Progenitor cell of endocrine pancreas (in vitro differentiated cells): ENCODE results near the gene UGT1A3. TPM values are rescaled to one million over a fixed set of nuclear protein-coding genes. Genes with fewer than 3 reads are reported as not detected.

Source experiments
- DNase-seq: peaks from one replicate; pipeline ENCODE4 v3.0.0; 2021; ENCODE audit warnings: low spot score; ENCODE audit not compliant: unreplicated experiment
- H3K27ac Mint-ChIP-seq: 2 replicates; pipeline ENCODE4 v1.8.0; 2021; ENCODE audit warnings: mild to moderate bottlenecking, moderate library complexity, mixed read lengths
- H3K27me3 Mint-ChIP-seq: 2 replicates; pipeline ENCODE4 v1.8.0; 2021; ENCODE audit warnings: mixed read lengths
- H3K36me3 Mint-ChIP-seq: 2 replicates; pipeline ENCODE4 v1.8.0; 2022; ENCODE audit warnings: mixed read lengths; ENCODE audit not compliant: insufficient read depth
- H3K4me1 Mint-ChIP-seq: 2 replicates; pipeline ENCODE4 v1.8.0; 2021; ENCODE audit warnings: low read depth, mixed read lengths
- H3K4me3 Mint-ChIP-seq: 2 replicates; pipeline ENCODE4 v1.8.0; 2021; ENCODE audit warnings: low read depth, mild to moderate bottlenecking, moderate library complexity, mixed read lengths
- H3K9me3 Mint-ChIP-seq: 2 replicates; pipeline ENCODE4 v1.8.0; 2021; ENCODE audit warnings: low read depth, mixed read lengths
- long read RNA-seq: library from polyadenylated mRNA; unstranded; transcript quantifications from one replicate; pipeline ENCODE4 v2.0.0, GENCODE V29; 2020
- total RNA-seq: library from RNA; stranded (reverse); gene quantifications from 2 replicates; pipeline ENCODE4 v1.2.1, GENCODE V29; 2021
- TF ChIP-seq, protein P1 (sequence below): fragments of 200-600 bp; sonication (generic); IDR thresholded peaks from one replicate; pipeline ENCODE4 v1.5.0; 2021; ENCODE audit warnings: antibody characterized with exemption, mild to moderate bottlenecking; ENCODE audit not compliant: unreplicated experiment

The UGT1A3 gene
- not detected in 2 replicates for total RNA-seq
- long read RNA-seq: 0 reads

DNA sequence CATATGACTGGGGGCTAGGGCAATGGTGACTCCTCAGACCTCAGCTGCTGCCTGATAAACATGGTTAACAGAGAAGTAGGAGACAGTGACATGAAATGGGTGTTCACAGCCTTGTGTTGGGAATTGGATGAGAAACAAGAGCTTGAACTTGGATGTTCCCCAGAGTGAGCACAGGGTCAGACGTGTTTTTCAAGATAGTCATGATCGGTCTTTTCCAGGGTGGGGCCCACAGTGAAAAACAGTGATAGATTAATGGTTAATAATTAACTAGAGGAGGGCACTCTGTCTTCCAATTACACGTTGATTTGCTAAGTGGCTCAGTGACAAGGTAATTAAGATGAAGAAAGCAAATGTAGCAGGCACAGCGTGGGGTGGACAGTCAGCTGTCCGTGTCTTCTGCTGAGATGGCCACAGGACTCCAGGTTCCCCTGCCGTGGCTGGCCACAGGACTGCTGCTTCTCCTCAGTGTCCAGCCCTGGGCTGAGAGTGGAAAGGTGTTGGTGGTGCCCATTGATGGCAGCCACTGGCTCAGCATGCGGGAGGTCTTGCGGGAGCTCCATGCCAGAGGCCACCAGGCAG lies at the start of gene UGT1A3:
Gene UGT1A3 (plus strand): TSS at position 320 of the 579 bp plus-strand sequence. CDS start 85 bp downstream, at position 405.
- no peak within 1 kb of the TSS for H3K4me3 Mint-ChIP-seq
- peaks cover 5% of the 10 kb centered on the region for H3K9me3 Mint-ChIP-seq
- H3K4me1 Mint-ChIP-seq: peaks cover 9% of the 10 kb centered on the region
- no peaks in the 10 kb centered on the region for H3K36me3 Mint-ChIP-seq
- no peaks in the 10 kb centered on the region for H3K27me3 Mint-ChIP-seq
- no peak for DNase-seq
- TF ChIP-seq, protein P1, sequence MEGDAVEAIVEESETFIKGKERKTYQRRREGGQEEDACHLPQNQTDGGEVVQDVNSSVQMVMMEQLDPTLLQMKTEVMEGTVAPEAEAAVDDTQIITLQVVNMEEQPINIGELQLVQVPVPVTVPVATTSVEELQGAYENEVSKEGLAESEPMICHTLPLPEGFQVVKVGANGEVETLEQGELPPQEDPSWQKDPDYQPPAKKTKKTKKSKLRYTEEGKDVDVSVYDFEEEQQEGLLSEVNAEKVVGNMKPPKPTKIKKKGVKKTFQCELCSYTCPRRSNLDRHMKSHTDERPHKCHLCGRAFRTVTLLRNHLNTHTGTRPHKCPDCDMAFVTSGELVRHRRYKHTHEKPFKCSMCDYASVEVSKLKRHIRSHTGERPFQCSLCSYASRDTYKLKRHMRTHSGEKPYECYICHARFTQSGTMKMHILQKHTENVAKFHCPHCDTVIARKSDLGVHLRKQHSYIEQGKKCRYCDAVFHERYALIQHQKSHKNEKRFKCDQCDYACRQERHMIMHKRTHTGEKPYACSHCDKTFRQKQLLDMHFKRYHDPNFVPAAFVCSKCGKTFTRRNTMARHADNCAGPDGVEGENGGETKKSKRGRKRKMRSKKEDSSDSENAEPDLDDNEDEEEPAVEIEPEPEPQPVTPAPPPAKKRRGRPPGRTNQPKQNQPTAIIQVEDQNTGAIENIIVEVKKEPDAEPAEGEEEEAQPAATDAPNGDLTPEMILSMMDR: no peak
- no peak within 1 kb of the TSS for H3K27ac Mint-ChIP-seq

DNA sequence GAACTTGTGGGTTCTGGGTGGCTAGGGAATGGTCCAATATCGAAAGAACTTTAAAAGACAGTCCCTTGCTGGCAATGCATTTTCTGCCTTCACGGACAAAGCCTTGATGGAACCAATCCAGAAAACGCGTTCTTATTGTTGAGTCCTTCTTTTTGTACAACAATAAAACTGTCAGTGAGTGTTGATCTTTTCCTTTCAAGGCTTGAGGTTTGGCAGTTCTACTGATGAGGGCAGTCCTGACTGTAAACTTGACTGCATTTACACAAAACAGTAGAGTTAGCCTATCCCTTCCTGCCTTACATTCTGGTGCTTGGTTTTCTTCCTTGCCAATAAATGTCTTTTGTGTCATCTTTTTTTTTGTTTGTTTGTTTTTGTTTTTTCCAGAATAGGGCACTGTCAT lies 49.6 kb upstream of the UGT1A3 start:
- peaks cover 24% of the 10 kb centered on the region for H3K27me3 Mint-ChIP-seq
- no peaks in the 10 kb centered on the region for H3K4me1 Mint-ChIP-seq
- no peaks in the 10 kb centered on the region for H3K36me3 Mint-ChIP-seq
- no peaks in the 10 kb centered on the region for H3K9me3 Mint-ChIP-seq
- TF ChIP-seq, protein P1: no peak
- DNase-seq: no peak
- H3K4me3 Mint-ChIP-seq: no peak overlapping the region
- no peak overlapping the region for H3K27ac Mint-ChIP-seq

DNA sequence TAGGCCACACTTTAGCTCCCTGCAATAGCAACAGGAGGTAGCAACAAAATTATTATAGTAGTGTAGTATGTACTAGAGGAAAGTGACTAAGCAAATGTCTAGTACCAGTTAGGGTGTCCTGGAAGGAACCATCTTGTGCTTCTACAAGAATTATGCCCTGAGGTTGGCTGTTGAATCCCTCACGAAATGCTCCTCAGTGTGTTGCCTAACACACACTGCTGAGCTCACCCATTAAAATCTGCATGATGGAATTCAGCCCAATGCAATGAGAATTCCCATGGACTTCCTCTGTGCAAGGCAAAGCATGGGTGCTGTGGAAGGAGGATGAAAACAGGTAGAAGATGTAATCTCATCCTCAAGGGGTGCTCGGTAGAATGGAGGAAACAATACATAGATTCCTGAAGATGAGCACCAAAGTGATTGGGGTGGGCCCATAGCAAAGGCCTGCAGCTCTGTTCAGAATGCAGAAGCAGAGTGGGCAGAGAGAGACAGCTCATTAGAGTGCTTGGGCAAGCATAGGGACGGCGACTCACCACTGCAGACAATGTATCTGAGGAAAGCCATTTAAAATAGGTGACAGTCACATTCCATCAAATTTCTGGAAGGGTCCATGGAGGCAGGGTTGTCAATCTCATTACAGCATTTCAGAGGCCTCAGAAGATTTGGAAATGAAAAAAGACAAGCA lies 48.3 kb upstream of the UGT1A3 start:
- Mint-ChIP-seq H3K4me1 (no peaks in the 10 kb centered on the region), H3K27me3 (peaks cover 24% of the 10 kb centered on the region), H3K4me3 (no peak overlapping the region), H3K9me3 (no peaks in the 10 kb centered on the region), H3K36me3 (no peaks in the 10 kb centered on the region), H3K27ac (no peak overlapping the region)
- no peak for DNase-seq
- TF ChIP-seq, protein P1: no peak

DNA sequence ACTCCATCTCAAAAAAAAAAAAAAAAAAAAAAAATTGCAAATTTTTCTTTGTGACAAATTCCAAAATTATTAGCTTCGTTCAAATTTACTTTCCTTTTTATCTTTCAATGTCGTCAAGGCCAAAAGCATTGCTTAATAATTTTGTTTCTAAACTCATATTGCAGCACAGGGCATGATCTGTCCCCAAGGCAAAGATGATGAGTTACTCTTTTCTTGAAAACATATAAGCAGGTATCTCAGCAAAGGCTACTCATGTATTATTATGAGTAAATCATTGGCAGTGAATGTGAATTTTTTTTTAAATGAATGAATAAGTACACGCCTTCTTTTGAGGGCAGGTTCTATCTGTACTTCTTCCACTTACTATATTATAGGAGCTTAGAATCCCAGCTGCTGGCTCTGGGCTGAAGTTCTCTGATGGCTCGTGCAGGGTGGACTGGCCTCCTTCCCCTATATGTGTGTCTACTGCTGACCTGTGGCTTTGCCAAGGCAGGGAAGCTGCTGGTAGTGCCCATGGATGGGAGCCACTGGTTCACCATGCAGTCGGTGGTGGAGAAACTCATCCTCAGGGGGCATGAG lies 47.2 kb upstream of the UGT1A3 start, which contains the start of gene UGT1A7:
Gene UGT1A7 (plus strand): TSS at position 381 of the 579 bp plus-strand sequence. CDS start 37 bp downstream, at position 418.
- DNase-seq: no peak
- TF ChIP-seq, protein P1: no peak
- Mint-ChIP-seq H3K36me3 (no peaks in the 10 kb centered on the region), H3K27ac (peak within 1 kb of the TSS; percentile 19), H3K27me3 (peaks cover 20% of the 10 kb centered on the region), H3K9me3 (no peaks in the 10 kb centered on the region), H3K4me1 (no peaks in the 10 kb centered on the region), H3K4me3 (no peak within 1 kb of the TSS)

DNA sequence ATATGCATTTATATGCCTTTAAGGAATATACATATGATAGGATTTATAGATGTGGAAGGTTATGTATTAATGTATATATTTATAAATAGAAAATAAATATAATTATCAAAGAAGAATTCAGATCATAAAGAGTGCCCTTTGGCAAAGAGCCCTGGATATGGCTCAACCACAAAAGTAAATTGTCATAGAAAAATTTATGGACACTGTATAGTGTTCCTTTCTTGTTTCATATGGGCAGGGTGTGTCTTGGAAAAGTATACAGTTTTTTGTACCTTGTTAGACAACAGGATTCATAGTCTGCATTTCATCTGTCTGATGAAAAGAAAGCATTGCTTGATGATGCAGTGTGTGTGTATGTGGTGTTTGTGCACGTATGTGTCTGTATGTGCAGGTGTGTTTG lies 44.2 kb upstream of the UGT1A3 start:
- H3K4me1 Mint-ChIP-seq: peaks cover 5% of the 10 kb centered on the region
- TF ChIP-seq, protein P1: no peak
- H3K4me3 Mint-ChIP-seq: no peak overlapping the region
- peaks cover 3% of the 10 kb centered on the region for H3K9me3 Mint-ChIP-seq
- peaks cover 4% of the 10 kb centered on the region for H3K27me3 Mint-ChIP-seq
- no peak overlapping the region for H3K27ac Mint-ChIP-seq
- DNase-seq: no peak
- no peaks in the 10 kb centered on the region for H3K36me3 Mint-ChIP-seq
